IPS-11a (cell line): ENCODE measurements around the gene SLC7A9.

Experiments
- H3K4me3 ChIP-seq: one replicate; pipeline ENCODE4 v1.5.1; 2013; ENCODE audit warnings: low read depth, low read length, control low read depth

Gene SLC7A9

DNA sequence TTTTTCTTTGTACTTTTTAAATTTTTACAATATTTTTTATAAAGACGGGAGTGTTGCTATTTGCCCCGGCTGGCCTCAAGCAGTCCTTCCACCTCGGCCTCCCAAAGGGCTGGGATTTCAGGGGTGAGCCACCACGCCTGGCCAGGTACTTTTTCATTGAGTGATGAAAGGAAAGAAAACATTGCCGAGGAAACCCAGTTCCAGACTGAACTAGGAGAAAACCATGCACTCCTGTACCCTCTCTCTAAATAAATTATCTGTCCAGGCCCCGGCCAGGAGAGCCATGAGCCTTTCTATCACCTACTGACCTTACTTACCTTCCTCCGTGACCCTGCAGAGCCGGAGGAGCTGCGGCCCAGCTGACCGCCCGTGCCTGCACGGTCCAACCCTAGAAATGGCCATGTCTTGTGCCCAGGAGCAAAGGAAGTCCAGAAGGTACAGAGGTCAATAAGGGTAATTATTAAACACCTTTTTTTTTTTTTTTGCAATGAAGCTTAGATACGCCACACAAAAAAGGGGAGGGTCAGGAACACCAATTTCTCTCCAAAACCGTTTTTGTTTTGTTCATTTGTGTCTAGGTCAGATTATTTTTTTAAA lies at the start of gene SLC7A9:
Gene SLC7A9, minus strand, starts transcription at position 399 of the 597 bp plus-strand sequence. CDS start 1,233 bp downstream, outside the sequence.
- no peak within 1 kb of the TSS for H3K4me3 ChIP-seq

DNA sequence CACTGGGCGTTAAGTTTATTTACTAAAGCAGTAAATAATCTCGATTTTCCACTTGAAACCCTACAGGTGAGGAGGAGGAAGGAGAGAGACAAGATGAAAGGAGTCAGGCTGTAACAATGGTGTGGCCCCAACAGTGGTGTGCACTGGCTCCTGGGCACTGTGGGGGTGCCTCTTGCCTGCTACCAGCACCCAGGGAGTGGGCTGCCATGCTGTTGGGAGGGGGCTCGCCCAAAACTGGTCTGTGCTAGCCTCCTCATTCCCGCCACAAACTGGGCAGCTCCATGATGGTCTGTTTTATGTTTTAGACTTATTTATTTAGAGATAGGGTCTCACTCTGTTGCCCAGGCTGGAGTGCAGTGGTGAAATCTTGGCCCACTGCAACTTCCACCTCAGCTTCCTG lies 49.8 kb upstream of the SLC7A9 start:
- no peak overlapping the region for H3K4me3 ChIP-seq

DNA sequence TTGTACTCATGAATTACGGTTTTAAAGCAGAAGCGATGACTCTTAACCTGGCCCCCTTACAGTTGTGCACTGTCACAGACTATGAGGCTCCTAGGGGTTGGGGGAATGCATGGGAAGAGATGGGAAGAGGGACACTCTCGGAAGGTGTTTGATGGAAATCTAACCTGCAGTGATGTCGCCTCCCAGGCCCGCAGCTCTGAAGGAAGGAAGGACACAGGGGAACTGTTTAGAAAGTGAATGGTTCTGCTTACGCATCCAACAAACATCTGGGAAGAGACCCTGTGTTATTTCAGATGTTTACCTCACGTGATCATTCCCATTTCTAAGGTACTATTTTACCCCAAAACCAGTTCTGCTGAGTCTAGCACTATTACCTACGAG lies 48.0 kb upstream of the SLC7A9 start:
- no peak overlapping the region for H3K4me3 ChIP-seq

DNA sequence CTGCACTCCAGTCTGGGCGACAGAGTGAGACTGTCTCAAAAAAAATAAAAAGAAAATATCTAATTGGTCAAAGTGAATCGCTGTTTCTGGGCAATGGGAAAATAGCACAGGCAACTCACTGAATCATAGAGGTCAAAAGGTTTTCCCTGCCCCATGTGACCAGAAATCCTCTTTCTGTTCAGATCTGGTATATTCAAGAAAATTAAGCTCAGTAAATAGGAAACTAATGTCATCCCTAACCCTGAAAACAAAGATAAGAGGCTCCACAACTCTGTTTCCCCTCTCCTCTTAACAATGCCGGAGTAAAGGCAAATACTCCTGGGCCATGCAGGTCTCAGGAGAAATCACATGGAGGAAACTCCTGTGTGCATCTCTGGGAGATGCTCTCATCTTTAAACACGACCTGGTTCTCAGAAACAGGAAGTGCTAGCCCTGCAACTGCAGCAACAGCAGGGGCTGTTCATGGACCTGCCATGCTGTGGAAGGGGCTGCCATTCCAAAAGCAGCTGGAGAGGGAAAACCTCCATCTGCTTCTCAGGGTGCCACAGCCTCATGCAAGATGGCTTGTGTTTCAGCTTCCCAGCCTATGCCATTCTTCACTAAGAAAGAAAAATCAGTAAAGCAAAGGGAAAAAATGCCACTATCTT lies 47.5 kb upstream of the SLC7A9 start:
- no peak overlapping the region for H3K4me3 ChIP-seq

DNA sequence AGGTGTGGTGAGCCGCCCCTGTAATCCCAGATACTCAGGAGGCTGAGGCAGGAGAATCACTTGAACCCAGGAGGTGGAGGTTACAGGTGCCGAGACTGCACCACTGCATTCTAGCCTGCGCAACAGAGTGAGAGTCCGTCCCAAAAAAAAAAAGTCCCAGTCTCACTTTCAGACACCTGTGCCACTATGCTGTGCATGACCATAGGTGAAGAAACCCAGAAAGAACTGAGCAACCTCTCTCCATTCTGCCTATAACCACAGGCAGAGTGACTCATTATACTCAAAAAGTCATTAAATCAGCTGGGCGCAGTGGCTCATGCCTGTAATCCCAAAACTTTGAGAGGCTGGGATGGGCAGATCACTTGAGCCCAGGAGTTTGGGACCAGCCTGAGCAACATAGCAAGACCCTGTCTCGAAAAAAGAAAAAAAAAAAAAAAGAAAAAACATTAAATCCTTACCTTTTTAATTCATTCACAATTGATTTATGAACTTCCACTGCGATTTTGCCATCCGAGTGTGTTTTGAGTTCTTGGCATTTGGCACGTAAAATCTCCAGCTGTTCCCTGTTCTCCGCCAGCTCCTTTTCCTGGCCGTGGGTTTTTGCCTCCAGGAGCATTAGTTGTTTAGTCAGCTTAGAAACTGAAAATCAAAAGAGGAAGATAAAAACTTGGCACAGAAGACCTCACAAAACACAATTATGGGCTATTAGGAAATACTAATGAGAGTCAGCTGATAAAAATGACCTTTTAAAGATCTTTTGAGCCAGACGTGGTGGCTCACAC lies 45.5 kb upstream of the SLC7A9 start:
- H3K4me3 ChIP-seq, result no peak overlapping the region

DNA sequence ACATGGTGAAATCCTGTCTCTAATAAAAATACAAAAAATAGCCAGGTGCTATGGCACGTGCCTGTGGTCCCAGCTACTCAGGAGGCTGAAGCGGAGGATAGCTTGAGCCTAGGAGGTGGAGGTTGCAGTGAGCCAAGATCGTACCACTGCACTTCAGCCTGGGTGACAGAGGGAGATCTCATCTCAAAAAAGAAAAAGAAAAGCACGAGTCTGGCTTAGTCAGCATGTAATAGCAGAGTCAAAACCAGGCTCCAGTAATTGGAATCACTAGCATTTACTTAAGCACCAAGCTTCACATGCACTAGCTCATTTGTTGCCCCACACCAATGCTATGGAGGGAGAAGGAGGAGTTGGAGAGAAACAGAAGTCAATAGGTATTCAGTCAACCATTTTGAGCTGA lies 41.9 kb upstream of the SLC7A9 start:
- no peak overlapping the region for H3K4me3 ChIP-seq

DNA sequence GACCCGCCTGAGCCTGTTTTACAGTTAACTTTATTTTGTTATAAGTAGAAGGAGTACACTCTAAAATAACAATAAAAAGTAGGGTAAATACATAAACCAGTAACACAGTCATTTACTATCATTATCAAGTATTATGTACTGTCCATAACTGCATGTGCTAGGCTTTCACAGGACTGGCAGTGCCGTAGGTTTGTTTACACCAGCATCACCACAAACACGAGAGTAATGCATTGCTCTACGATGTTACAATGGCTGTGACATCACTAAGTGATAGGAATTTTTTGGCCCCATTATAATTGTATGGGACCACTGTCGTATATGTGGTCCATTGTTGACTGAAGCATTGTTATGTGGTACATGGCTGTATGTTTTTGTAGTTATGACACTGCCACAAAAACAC lies 41.3 kb upstream of the SLC7A9 start:
- no peak overlapping the region for H3K4me3 ChIP-seq

DNA sequence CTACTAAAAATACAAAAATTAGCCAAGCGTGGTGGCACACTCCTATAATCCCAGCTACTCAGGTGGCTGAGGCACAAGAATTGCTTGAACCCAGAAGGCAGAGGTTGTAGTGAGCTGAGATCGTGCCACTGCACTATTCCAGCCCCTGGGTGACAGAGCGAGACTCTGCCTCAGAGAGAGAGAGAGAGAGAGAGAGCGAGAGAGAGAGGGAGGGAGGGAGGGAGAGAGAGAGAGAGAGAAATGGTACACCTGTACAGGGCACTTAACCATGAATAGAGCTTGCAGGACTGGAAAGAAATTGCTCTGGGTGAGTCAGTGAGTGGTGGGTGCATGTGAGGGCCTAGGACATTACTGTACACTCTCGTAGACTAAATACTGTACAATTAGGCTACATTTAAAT lies 40.5 kb upstream of the SLC7A9 start:
- H3K4me3 ChIP-seq, result no peak overlapping the region

DNA sequence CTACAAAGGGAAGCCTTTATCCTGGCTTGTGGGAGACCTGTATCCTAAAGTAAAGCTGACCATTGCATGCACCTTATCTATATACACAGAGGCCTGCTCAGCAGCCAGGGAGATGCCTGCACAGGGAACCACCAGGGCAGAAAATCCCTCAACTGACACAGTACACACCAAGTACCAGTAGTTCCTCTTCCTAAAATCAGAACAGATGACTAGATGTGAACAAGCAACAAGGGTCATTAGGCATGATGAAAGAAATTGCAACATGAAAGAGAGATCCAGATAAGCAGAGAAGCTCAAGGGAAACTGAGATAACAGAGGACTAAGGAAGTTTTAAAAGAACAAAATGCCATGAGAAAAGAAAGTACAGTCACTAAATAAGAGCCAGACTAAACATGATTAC lies 39.7 kb upstream of the SLC7A9 start:
- no peak overlapping the region for H3K4me3 ChIP-seq

DNA sequence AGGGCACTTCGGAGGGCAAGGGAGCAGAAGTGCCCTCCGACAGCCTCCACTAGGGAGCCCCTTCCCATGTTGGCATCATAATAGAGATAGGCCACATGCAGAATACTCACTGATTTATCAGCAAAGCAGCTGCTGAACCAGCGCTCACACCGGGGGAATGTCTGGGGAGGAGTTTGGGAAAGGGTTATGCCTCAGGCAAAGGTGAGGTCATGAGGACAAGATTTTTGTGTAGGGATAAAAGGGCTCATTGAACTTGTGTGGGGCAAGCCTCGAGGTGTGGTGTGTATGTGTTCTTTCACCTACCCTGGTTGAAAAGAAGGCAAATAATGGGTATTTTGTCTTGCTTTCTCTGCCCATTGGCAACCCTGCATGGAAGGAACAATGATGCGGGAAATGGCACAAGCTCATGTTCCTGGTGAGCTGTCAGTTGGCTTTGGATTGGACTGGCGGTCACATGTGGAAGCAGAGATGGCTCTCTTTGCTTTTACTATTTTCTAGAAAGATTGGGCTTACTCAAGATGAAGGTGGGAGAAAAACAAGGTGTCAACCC lies 39.1 kb upstream of the SLC7A9 start:
- H3K4me3 ChIP-seq, result no peak overlapping the region

DNA sequence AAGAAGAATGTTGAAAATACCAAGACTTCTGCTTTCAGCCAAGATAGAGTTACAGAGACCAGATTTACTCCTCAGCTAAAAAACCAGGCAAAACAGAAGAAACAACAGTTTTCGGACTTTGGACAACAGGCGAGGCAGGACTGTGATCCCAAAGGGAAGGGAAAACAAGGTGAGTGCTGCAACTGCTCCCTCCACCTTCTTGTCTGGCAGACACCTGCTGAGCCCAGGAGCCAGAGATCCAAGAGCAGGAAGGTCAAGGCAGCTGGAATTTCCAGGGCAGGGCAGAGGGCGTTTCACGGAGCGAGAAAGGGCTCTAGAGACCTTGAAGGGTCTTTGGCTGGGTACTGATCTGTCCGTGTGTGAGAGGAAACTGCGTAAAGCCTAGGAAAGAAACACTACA lies 32.9 kb upstream of the SLC7A9 start:
- H3K4me3 ChIP-seq, result no peak overlapping the region

DNA sequence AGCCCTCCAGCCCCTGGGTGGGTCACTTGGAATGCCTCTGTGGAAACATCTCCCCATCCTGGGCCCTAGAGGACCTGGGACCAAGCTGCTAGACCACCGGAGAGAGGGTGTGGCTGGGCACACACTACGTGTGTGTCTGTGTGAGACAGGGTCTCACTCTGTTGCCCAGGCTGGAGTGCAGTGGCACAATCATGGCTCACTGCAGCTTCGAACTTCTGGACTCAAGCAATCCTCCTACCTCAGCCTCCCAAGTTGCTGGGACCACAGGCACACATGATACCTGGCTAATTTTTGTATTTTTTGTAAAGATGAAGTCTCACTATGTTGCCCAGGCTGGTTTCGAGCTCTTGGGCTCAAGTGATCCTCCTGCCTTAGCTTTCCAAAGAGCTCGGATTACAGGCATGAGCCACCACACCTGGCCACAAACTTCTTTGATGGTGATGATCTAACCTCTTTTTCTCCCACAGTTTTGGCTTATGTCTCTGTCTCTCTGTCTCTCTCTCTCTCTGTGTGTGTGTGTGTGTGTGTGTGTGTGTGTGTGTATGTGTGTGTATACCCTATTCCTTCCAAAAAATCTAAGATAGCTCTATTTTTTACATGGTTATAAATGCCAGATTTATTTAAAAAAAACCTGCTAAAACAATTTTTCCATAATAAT lies 32.1 kb upstream of the SLC7A9 start:
- H3K4me3 ChIP-seq, result no peak overlapping the region

DNA sequence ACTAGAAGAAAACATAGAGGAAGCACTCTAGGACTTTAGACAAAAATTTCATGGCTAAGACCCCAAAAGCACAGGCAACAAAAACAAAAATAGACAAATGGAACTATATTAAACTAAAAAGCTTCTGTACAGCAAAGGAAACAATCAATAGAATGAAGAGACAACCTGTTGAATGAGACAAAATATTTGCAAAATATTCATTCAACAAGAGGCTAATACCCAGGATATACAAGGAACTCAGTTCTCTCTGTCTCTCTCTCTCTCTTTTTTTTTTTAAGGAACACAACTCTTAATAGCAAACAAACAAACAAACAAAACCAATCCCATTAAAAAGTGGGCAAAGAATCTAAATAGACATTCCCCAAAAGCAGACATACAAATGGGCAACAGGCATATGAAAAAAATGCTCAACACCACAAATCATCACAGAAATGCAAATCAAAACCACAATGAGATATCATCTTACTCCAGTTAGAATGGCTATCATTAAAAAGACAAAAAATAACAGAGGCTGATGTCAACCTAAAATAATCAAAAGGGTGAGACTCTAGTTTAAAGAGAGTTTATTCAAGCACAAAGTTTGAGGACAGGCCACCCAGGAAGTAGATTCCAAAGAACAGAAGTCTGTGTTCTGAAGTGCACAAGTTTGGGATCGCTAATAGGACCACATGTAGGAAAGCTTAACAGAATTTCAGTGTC lies 27.1 kb upstream of the SLC7A9 start:
- H3K4me3 ChIP-seq, result no peak overlapping the region

DNA sequence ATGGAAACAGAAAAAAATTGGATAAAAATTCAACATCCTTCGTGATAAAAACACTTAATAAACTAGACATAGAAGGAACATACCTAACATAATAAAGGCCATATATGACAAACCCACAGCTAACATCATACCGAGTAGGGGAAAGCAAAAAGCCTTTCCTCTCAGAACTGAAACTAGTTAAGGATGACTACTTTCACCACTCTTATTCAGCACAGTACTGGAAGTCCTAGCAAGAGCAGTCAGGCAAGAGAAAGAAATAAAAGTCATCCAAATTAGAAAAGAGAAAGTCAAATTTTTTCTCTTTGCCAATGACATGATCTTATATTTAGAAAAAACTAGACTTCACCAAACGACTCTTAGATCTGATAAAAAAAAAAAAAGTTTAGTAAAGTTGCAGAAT lies 25.8 kb upstream of the SLC7A9 start:
- no peak overlapping the region for H3K4me3 ChIP-seq

DNA sequence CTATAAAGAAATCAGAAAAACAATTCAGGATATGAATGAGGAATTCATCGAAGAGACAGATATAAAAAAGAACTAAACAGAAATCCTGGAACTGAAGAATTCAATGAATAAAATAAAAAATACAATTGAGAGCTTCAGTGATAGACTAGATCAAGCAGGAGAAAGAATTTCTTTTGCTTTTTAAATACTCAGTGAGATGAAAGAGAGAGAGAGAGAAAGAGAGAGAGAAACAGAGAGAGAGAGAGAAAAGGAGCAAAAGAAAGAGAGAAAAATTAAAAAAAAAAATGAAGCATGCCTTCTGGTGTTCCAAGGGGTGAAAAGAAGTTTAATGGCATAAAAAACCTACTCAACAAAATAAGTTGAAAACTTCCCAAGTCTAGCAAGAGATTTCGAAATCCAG lies 22.0 kb upstream of the SLC7A9 start:
- no peak overlapping the region for H3K4me3 ChIP-seq

DNA sequence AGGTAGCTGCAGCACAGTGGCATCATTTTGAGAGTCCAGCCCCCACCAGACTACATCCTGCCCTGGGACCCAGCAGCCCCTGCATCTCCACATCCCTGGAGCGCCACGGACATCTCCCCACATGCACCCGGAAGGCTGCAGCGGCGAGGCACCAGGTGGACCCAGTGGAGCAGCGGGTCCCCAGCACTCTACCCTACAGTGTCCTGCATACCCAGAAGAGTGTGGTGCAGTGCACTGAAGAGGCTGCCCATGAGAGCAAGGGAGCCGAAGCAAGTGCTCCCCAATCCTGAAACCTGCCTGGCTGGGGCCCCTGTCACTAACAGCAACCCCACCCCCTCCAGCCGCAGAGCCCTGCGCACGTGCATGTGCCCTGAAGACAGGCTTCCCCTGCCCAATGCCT lies 21.3 kb upstream of the SLC7A9 start:
- no peak overlapping the region for H3K4me3 ChIP-seq

DNA sequence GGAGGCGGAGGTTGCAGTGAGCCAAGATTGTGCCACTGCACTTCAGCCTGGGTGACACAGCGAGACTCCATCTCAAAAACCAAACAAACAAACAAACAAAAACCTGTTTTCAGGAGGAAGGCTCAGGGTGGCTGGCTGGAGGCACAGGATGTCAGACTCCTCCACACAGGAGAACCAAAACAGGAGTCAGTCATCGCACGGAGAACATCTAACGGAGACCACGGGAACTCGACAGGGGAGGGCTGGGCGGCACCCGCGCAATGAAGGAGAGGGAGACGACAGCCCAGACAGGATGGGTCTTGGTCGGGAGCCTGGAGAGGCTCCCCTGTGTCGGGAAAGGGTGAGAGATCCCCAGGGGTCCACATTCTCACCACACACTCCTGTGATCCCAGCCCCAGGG lies 20.8 kb upstream of the SLC7A9 start:
- no peak overlapping the region for H3K4me3 ChIP-seq

DNA sequence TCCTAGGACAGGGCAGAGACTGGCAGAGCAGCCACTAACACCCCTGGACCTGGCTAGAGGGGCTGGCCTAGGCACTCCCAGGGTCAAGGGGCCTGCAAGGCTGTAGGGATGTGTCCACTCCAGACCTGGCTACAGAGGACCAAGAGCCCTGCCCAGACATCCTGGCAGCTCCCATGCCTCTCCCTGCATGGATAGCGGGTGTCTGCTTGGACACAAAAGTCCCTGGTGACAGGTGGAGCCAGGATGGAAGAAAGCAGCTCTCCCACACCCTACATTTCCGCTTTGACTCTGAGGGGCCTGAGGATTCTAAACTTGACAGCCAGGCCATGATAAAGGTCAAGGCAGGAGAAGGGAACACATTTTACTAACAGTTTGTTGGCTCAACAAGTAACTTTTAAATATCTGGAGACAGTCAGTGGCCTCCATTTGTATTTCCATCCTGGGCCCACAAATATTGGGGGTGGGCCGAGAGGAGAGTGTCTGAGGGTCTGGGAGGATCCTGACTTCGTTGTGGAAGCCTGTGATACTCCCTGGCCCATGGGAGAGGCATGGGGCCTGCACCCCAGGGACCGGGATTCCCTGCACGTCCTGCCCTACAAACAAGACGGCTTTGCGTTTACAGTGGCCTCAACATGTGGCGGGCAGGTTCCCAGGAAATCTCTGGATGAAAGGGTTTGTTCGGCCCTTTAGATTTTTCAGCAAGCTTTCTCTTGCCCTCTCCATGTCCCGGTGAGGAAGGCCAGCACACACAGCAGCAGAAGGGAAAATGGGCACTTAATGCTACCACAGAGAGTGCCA lies 19.8 kb upstream of the SLC7A9 start:
- no peak overlapping the region for H3K4me3 ChIP-seq

DNA sequence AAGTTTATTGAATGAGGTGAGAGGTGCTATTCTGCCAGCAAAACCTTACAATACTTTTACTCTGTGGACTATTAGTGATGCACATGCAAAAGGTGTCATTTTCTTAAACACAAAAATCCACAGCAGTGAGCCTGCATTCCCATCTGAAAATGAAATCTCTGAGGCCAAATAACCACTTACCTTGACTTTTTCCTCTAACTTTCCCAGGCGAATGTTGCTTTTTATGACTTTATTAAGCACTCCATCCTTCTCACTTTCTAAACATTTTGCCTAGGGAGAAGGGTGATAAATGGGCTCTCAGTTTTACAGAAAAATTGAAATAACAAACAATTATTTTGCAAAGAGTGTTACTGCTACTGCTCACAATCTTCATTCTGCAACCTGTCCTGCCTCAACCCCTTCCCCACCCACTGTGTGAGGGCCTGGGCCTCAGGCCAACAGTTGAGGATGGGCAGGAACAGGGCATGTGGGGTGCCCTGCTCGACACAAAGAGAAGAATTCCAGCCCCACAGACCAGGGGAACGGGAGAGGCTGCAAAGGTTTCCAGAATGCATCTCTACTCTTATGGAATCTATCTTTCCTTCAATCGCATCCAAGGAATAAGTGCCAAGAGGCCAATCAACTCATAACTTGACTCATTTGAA lies 18.1 kb upstream of the SLC7A9 start:
- no peak overlapping the region for H3K4me3 ChIP-seq

DNA sequence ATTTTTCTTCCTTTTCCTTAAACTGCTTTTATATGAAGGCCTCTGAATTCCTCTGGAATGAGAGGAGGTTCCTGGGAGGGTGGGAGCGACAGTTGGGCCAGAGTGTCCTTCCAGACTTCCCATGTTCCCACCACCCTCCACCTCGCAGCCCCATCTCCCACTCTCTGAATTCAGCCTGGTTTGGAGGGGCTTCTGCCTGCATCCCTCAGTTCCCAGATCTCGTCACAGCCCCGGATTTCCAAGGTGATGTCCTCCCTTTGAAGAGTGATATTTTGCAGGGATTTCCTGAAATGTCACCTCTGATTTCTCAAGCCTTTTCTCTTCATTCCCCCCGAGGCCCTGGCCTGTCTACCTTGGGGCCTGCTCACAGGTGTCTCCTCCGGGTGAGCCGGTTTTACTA lies 16.7 kb upstream of the SLC7A9 start:
- H3K4me3 ChIP-seq, result no peak overlapping the region
